Neuronal stem cell (in vitro differentiated cells): ENCODE results near the gene FBXO48.
A peak's percentile ranks its signal among the peaks of the same experiment; 100 is the strongest.

ENCODE experiments used
- DNase-seq: peaks from one replicate; pipeline ENCODE4 v3.0.0-alpha.2; 2013; ENCODE audit warnings: low spot score
- H2AFZ ChIP-seq: one replicate; pipeline ENCODE4 v1.6.1; 2013; ENCODE audit warnings: mild to moderate bottlenecking, low read length, inconsistent platforms
- H2AK5ac ChIP-seq: 2 replicates; pipeline ENCODE4 v1.6.1; 2013; ENCODE audit warnings: low read depth, mild to moderate bottlenecking, inconsistent platforms, low read length, moderate library complexity, mixed read lengths
- H2BK120ac ChIP-seq: 2 replicates; pipeline ENCODE4 v1.6.1; 2013; ENCODE audit warnings: low read depth, mild to moderate bottlenecking, inconsistent platforms, low read length, moderate library complexity, mixed read lengths
- H2BK12ac ChIP-seq: one replicate; pipeline ENCODE4 v1.6.1; 2013; ENCODE audit warnings: low read length, inconsistent platforms
- H2BK15ac ChIP-seq: 2 replicates; pipeline ENCODE4 v1.6.1; 2013; ENCODE audit warnings: mild to moderate bottlenecking, low read length, inconsistent platforms, mixed read lengths
- H2BK5ac ChIP-seq: one replicate; pipeline ENCODE4 v1.6.1; 2013; ENCODE audit warnings: inconsistent platforms, mild to moderate bottlenecking, low read length, moderate library complexity
- H3K14ac ChIP-seq: one replicate; pipeline ENCODE4 v1.6.1; 2013; ENCODE audit warnings: low read length, inconsistent platforms
- H3K18ac ChIP-seq: 2 replicates; pipeline ENCODE4 v1.6.1; 2013; ENCODE audit warnings: low read length, inconsistent platforms
- H3K23ac ChIP-seq: 2 replicates; pipeline ENCODE4 v1.6.1; 2013; ENCODE audit warnings: low read depth, mild to moderate bottlenecking, mixed read lengths, low read length, inconsistent platforms; ENCODE audit not compliant: poor library complexity
- H3K27ac ChIP-seq: replicated peaks from 3 replicates; pipeline ENCODE4 v1.5.1; 2013; ENCODE audit warnings: low read length, inconsistent platforms
- H3K27me3 ChIP-seq, 3 experiments: 2 replicates each; pipeline ENCODE4 v1.6.1; 2013; ENCODE audit warnings: low read length in 3 of 3, mild to moderate bottlenecking in 2 of 3, inconsistent platforms in 1 of 3, low read depth in 1 of 3, mixed read lengths in 1 of 3, moderate library complexity in 1 of 3; ENCODE audit not compliant: control insufficient read depth in 3 of 3, insufficient read depth in 3 of 3
- H3K36me3 ChIP-seq, 2 donors: replicated peaks in 1 of 2; 2 replicates each; pipeline ENCODE4 v1.6.1; 2013; ENCODE audit warnings: low read length in 2 of 2; ENCODE audit not compliant: control insufficient read depth in 2 of 2, insufficient read depth in 2 of 2
- H3K4ac ChIP-seq: 2 replicates; pipeline ENCODE4 v1.6.1; 2013; ENCODE audit warnings: inconsistent platforms, mild to moderate bottlenecking, low read length, moderate library complexity
- H3K4me1 ChIP-seq, 2 donors: 1 replicate in 1 of 2; 2 replicates in 1 of 2; pipeline ENCODE4 v1.6.1; 2013; ENCODE audit warnings: low read length in 2 of 2, low read depth in 1 of 2; ENCODE audit not compliant: control insufficient read depth in 2 of 2, insufficient read depth in 1 of 2
- H3K4me2 ChIP-seq: one replicate; pipeline ENCODE4 v1.6.1; 2013; ENCODE audit warnings: mild to moderate bottlenecking, low read length, inconsistent platforms; ENCODE audit not compliant: insufficient read depth, poor library complexity, severe bottlenecking
- H3K4me3 ChIP-seq, 2 donors: 2 replicates each; pipeline ENCODE4 v1.5.1; 2013; ENCODE audit warnings: low read length in 2 of 2, mild to moderate bottlenecking in 2 of 2, inconsistent platforms in 1 of 2, moderate library complexity in 1 of 2
- H3K79me1 ChIP-seq: one replicate; pipeline ENCODE4 v1.6.1; 2013; ENCODE audit warnings: low read depth, mild to moderate bottlenecking, inconsistent platforms, low read length, moderate library complexity
- H3K9ac ChIP-seq: one replicate; pipeline ENCODE4 v1.6.1; 2013; ENCODE audit warnings: mild to moderate bottlenecking, low read depth, low read length, inconsistent platforms; ENCODE audit not compliant: poor library complexity
- H3K9me3 ChIP-seq, 2 donors: replicated peaks in 1 of 2; 2 replicates each; pipeline versions ENCODE3 to v1.6.1; 2013; ENCODE audit warnings: low read length in 2 of 2, mild to moderate bottlenecking in 2 of 2, inconsistent platforms in 1 of 2, low read depth in 1 of 2, mixed read lengths in 1 of 2, moderate library complexity in 1 of 2; ENCODE audit not compliant: control insufficient read depth in 2 of 2, insufficient read depth in 1 of 2
- H4K8ac ChIP-seq: one replicate; pipeline ENCODE4 v1.6.1; 2013; ENCODE audit warnings: low read depth, mild to moderate bottlenecking, inconsistent platforms, low read length, moderate library complexity
- H4K91ac ChIP-seq: one replicate; pipeline ENCODE4 v1.6.1; 2013; ENCODE audit warnings: low read length, low read depth, mild to moderate bottlenecking, inconsistent platforms; ENCODE audit not compliant: poor library complexity
- WGBS, 2 donors: extraction: QIAGEN DNeasy Blood & Tissue Kit; methylation state at CpG; one replicate each; pipeline ENCODE4 v1.1.7; 2013; ENCODE audit warnings: missing lambda C conversion rate in 2 of 2, mixed read lengths in 1 of 2; ENCODE audit not compliant: insufficient read length in 2 of 2, insufficient replicate concordance in 1 of 2; ENCODE audit errors: extremely low coverage in 2 of 2; 5-methylcytosine and 5-hydroxymethylcytosine counted together

The FBXO48 gene

DNA sequence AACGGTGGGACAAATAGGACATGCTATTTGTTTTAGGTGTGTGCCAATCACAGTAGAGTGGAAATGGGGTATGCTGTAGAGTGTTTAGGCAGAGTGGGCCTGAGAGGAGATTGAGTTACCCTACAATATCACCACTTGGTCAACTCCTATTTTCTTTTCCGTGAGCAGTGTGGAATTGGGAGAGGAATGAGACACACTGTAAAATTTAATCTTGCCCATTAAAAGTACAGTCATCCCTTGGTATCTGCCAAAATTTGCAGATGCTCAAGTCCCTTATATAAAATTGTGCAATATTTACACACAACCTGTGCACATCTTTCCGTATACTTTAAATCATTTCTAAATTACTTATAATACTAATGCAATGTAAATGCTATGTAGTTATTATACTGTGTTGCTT lies 12.4 kb downstream of the FBXO48 start:
- Histone ChIP-seq H2BK120ac (no peak overlapping the region), H3K79me1 (no peaks in the 10 kb centered on the region), H3K4ac (no peak overlapping the region), H2BK5ac (no peak overlapping the region), H3K4me2 (no peak overlapping the region), H3K9ac (no peak overlapping the region), H2BK15ac (no peak overlapping the region), H3K23ac (no peak overlapping the region), H2BK12ac (no peak overlapping the region), H4K91ac (no peak overlapping the region), H3K27me3 (no peaks in the 10 kb centered on the region), H4K8ac (no peak overlapping the region), H2AK5ac (no peak overlapping the region), H3K36me3 (no peaks in the 10 kb centered on the region), H3K18ac (no peak overlapping the region), H3K9me3 (no peaks in the 10 kb centered on the region), H3K27ac (no peak overlapping the region), H3K14ac (no peak overlapping the region), H2AFZ (no peak overlapping the region), H3K4me3 (no peak overlapping the region), H3K4me1 (no peaks in the 10 kb centered on the region)
- no peak for DNase-seq
- no CpG with 5 or more reads among the region's 3 CpGs for WGBS, 2 donors

DNA sequence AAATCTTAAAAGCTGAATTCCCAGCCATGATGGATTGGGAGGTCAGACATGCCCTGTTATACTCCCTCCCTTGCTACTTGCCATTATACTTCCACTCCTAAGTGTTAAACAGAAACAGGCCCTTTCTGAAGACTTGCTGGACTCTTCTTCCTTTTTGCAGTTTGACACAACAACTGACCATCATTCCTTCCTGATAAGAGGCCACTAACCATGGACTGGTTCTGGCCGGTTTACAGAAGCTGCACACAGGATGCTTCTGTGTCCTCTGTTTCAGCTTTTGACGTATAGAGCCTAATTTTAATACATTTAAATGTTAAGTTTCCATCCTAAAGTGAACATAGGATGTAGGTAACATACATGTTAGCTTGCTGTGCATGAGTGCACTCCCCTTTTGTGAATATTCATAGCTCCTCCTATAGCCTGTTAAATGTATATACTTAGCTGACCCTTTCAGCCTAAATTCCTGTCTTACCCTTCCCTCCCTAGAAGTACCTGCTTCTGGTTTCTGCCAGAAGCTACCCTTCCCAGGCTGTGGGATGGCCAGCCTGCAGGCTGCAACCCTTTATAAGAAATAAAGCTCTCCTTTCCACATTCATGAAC lies 13.2 kb downstream of the FBXO48 start:
- no peak overlapping the region for H3K9ac ChIP-seq
- WGBS, 2 donors: no CpG with 5 or more reads among the region's 2 CpGs
- H2BK5ac ChIP-seq: no peak overlapping the region
- peak overlapping the region; percentile 81 for H2AFZ ChIP-seq
- H3K79me1 ChIP-seq: no peaks in the 10 kb centered on the region
- no peak overlapping the region for H3K18ac ChIP-seq
- H3K4me1 ChIP-seq: no peaks in the 10 kb centered on the region
- H3K23ac ChIP-seq: no peak overlapping the region
- no peak overlapping the region for H2BK15ac ChIP-seq
- no peak overlapping the region for H2BK120ac ChIP-seq
- no peak overlapping the region for H3K27ac ChIP-seq
- no peak overlapping the region for H2BK12ac ChIP-seq
- no peak overlapping the region for H2AK5ac ChIP-seq
- H3K9me3 ChIP-seq: no peaks in the 10 kb centered on the region
- no peak overlapping the region for H3K14ac ChIP-seq
- H3K4me2 ChIP-seq: no peak overlapping the region
- no peak for DNase-seq
- H3K4me3 ChIP-seq: no peak overlapping the region
- no peak overlapping the region for H4K91ac ChIP-seq
- no peak overlapping the region for H4K8ac ChIP-seq
- no peak overlapping the region for H3K4ac ChIP-seq
- no peaks in the 10 kb centered on the region for H3K27me3 ChIP-seq
- no peaks in the 10 kb centered on the region for H3K36me3 ChIP-seq

GRCh38 chr2:68452158-68452900 lies 14.8 kb downstream of the FBXO48 start:
- no peaks in the 10 kb centered on the region for H3K4me1 ChIP-seq
- DNase-seq: no peak
- H3K14ac ChIP-seq: no peak overlapping the region
- H3K27me3 ChIP-seq: no peaks in the 10 kb centered on the region
- no peak overlapping the region for H4K91ac ChIP-seq
- H3K23ac ChIP-seq: no peak overlapping the region
- no peak overlapping the region for H2BK12ac ChIP-seq
- H3K9me3 ChIP-seq: no peaks in the 10 kb centered on the region
- no CpG with 5 or more reads among the region's 5 CpGs for WGBS, 2 donors
- no peak overlapping the region for H3K4me2 ChIP-seq
- H2BK120ac ChIP-seq: no peak overlapping the region
- no peak overlapping the region for H3K4me3 ChIP-seq
- no peak overlapping the region for H3K18ac ChIP-seq
- no peak overlapping the region for H2AK5ac ChIP-seq
- H2AFZ ChIP-seq: no peak overlapping the region
- no peak overlapping the region for H3K27ac ChIP-seq
- no peaks in the 10 kb centered on the region for H3K36me3 ChIP-seq
- H3K79me1 ChIP-seq: no peaks in the 10 kb centered on the region
- no peak overlapping the region for H4K8ac ChIP-seq
- no peak overlapping the region for H2BK15ac ChIP-seq
- no peak overlapping the region for H2BK5ac ChIP-seq
- no peak overlapping the region for H3K4ac ChIP-seq
- no peak overlapping the region for H3K9ac ChIP-seq

DNA sequence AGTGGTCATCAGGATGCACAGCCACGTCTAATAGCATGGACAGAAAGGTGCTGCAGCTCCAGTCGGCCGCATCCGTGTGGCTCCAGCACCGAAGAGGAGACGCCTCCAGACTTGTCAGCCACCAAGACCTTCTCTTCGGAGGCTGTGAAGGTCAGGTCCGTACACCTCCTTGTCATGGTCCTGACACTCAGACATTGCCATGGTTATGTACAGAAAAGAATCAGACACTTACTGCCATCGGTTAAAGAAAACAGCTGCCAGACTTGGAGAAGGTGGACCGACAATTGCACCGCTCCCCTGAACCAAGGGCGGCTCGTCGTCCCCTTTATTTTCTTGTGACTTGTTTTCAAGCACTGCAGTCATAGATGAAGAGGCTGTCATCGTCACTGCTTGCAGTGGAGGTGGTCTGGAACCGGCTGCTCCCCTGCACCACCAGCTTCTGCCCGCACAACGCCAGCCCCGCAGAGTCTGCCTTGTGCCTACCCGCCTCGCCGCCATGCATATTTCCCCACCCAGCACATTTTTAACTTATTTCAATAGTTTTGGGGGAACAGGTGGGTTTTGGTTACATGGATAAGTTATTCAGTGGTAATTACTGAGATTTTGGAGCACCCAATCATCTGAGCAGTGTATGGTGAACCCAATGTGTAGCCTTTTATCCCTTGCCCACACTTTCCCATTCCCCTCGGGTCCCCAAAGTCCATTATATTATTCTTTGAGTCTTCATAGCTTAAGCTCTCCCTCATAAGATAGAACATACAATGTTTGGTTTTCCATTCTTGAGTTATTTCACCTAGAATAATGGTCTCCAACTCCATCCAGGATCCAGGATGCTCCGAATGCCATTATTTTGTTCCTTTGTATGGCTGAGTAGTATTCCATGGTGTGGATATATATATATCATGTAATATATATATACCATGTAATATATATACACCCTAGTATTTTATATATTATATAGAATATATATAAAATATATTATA lies 18.1 kb downstream of the FBXO48 start:
- no peak for DNase-seq
- Histone ChIP-seq H3K9ac (no peak overlapping the region), H2BK5ac (no peak overlapping the region), H3K9me3 (no peaks in the 10 kb centered on the region), H3K79me1 (no peaks in the 10 kb centered on the region), H3K36me3 (no peaks in the 10 kb centered on the region), H4K8ac (no peak overlapping the region), H2BK15ac (no peak overlapping the region), H2AK5ac (no peak overlapping the region), H3K14ac (no peak overlapping the region), H3K27ac (no peak overlapping the region), H2BK120ac (no peak overlapping the region), H2AFZ (peak overlapping the region; percentile 61), H3K4me2 (no peak overlapping the region), H3K4me1 (no peaks in the 10 kb centered on the region), H2BK12ac (no peak overlapping the region), H3K27me3 (no peaks in the 10 kb centered on the region), H3K4me3 (no peak overlapping the region), H4K91ac (no peak overlapping the region), H3K18ac (no peak overlapping the region), H3K4ac (no peak overlapping the region), H3K23ac (peak overlapping the region; percentile 23)
- no CpG with 5 or more reads among the region's 24 CpGs for whole genome bisulfite sequencing, 2 donors
